Pancreas (tissue), 10 donors: ENCODE data around the gene APOL2. TPM values are rescaled to one million over a fixed set of nuclear protein-coding genes. Genes with fewer than 3 reads are reported as not detected.

Experiments used
- ATAC-seq, 4 donors: fragments of 200-7000 bp; cut with Tn5 transposase; one replicate each; pipeline versions ENCODE4 v1.8.0 to v1.9.1; 2020; ENCODE audit warnings: mild to moderate bottlenecking in 4 of 4, moderate library complexity in 4 of 4
- DNase-seq, 6 donors: peaks; one replicate each; pipeline ENCODE4 v3.0.0-alpha.2; 2020
- FAIRE-seq: peaks from 2 replicates; lab custom pipeline; 2012; peaks lifted over from hg19 to GRCh38; lab: Jason Lieb, UNC
- H3K27ac ChIP-seq, 4 donors: fragments of 200-600 bp; sonication (generic); 1 replicate in 3 of 4; 2 replicates in 1 of 4; pipeline versions ENCODE4 v1.5.0 to v1.8.0; 2020
- H3K27me3 ChIP-seq, 4 donors: fragments of 200-600 bp; one replicate each; pipeline ENCODE4 v1.8.0; 2021
- H3K36me3 ChIP-seq, 3 donors: fragments of 200-600 bp; sonication (generic) in 1 of 3; one replicate each; pipeline versions ENCODE4 v1.5.0 to v1.8.0; 2020 to 2021
- H3K4me1 ChIP-seq, 3 donors: fragments of 200-600 bp; one replicate each; pipeline ENCODE4 v1.8.0; 2021
- H3K4me3 ChIP-seq, 4 donors: fragments of 200-600 bp; sonication (generic) in 2 of 4; one replicate each; pipeline versions ENCODE4 v1.5.0 to v1.8.0; 2020 to 2021
- H3K9me3 ChIP-seq, 4 donors: fragments of 200-600 bp; one replicate each; pipeline ENCODE4 v1.8.0; 2021
- CTCF ChIP-seq, 4 donors: fragments of 200-600 bp; sonication (generic) in 3 of 4; IDR thresholded peaks; one replicate each; pipeline versions ENCODE4 v1.5.0 to v1.8.0; 2021; ENCODE audit warnings: antibody characterized with exemption in 4 of 4
- WGBS, 2 donors: extraction: QIAGEN DNeasy Blood & Tissue Kit; methylation state at CpG; one replicate each; pipeline ENCODE4 v1.1.7; 2013; 5-methylcytosine and 5-hydroxymethylcytosine counted together
- intact Hi-C, 3 donors: fragments of 100-400 bp; cut with DNase I; formaldehyde crosslinking; loops; one replicate each; pipeline versions ENCODE4 v1.11.1 to v1.14.2; 2022
- polyA plus RNA-seq, 2 donors: library from polyadenylated mRNA; stranded (reverse); fragments of 200-250 nt; gene quantifications; one replicate each; pipeline ENCODE4 v1.2.3, GENCODE V29; 2013
- total RNA-seq, 6 donors: library from RNA; stranded (reverse); fragmentation: NEBNext Ultra II Directional in 4 of 6; extraction: Animal tissue kit (Norgen Biotek cat#: 25700) in 4 of 6; gene quantifications; one replicate each; pipeline versions ENCODE4 v1.2.1 to v1.2.4, GENCODE V29; 2021 to 2023
- donor health status: healthy with polysubstance abuse.
- donor health status: DM: no; HTN: no; CAD: no; lungs with moderate emphysema.
- donor health status: DM: no; HTN: no; CAD: no.
- donor health status: control.
- donor health status: control.
- donor health status: Bipolar disorder and iron deficiency.
- donor health status: DM: yes; HTN: yes; CAD: no.
- donor health status: DM: no; HTN: no; CAD: no.
- donor health status: DM: no; HTN: no; CAD: no.
- donor health status: DM: yes; HTN: yes; CAD: no.

APOL2 gene
- total and polyA plus RNA-seq, 8 donors: 6.3 to 23.4 (median 16.5) TPM

DNA sequence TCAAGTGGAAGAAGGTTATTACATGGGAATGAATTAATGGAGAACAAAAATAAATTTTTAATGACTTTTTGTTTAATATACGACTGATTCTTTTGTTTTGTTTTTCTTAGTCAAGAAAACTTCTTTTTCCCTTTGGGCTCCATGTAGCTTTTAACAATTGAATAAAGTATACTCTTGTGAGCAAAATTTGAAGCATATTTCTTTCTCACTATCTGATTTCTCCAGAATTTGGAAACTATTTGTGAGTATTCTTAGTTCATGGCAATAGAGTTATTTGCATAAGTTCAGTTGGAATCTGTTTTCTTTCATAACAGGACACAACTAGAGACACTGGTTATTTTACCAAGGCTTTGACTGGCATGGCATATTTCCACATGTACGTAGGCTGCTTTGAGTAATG lies 9.8 kb upstream of the APOL2 start:
- TF ChIP-seq CTCF (IDR thresholded peaks at IDR 0.05): no peak
- Histone ChIP-seq H3K9me3 (no peaks in the 10 kb centered on the region), H3K27me3 (no peaks in the 10 kb centered on the region), H3K36me3 (no peaks in the 10 kb centered on the region), H3K4me3 (no peak overlapping the region), H3K4me1 (no peaks in the 10 kb centered on the region), H3K27ac (no peak overlapping the region)
- intact Hi-C loops: no loop called here
- FAIRE-seq (no peak), ATAC-seq (no peak), DNase-seq (no peak)
- 85 to 93% methylated on average over 2 of the region's 2 CpGs for WGBS, 2 donors

GRCh38 chr22:36247955-36248354 lies 8.6 kb upstream of the APOL2 start:
- intact Hi-C loops: no loop called here
- Histone ChIP-seq H3K27ac (no peak overlapping the region), H3K36me3 (no peaks in the 10 kb centered on the region), H3K9me3 (no peaks in the 10 kb centered on the region), H3K4me1 (no peaks in the 10 kb centered on the region), H3K4me3 (no peak overlapping the region), H3K27me3 (no peaks in the 10 kb centered on the region)
- no peak for ATAC-seq
- WGBS, 2 donors: 69 to 73% methylated on average over 5 of the region's 5 CpGs
- DNase-seq: no peak
- no peak for TF ChIP-seq CTCF (IDR thresholded peaks at IDR 0.05)
- FAIRE-seq: no peak

DNA sequence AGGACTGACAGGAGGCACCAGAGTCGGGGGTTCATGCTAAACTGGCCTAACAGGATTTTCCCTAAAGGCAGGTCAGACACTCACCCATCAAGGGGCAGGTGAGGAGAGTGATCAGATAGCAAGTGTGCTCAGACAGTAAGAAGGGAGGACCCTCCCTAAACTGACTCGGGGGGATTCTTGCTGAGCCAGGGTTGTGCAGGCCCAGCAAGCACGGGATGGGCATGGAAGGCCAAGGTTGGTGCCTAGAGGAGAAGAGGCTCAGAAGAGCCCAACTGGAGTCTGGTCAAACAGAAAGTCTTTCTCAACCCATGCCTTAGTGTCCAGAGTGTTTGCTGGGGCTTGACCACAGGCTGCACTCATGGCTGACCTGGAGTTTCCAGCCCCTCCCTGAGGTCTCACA lies 7.4 kb upstream of the APOL2 start:
- no peak overlapping the region for H3K4me3 ChIP-seq
- DNase-seq (no peak), FAIRE-seq (no peak), ATAC-seq (no peak)
- H3K27ac ChIP-seq: no peak overlapping the region
- H3K4me1 ChIP-seq: no peaks in the 10 kb centered on the region
- TF ChIP-seq CTCF (IDR thresholded peaks at IDR 0.05): no peak
- intact Hi-C loops: no loop called here
- H3K9me3 ChIP-seq: no peaks in the 10 kb centered on the region
- H3K36me3 ChIP-seq: no peaks in the 10 kb centered on the region
- WGBS, 2 donors: 59 to 63% methylated on average over 3 of the region's 3 CpGs
- no peaks in the 10 kb centered on the region for H3K27me3 ChIP-seq

- Histone ChIP-seq H3K27ac (no peak overlapping the region), H3K4me1 (no peaks in the 10 kb centered on the region), H3K36me3 (no peaks in the 10 kb centered on the region), H3K27me3 (no peaks in the 10 kb centered on the region), H3K4me3 (no peak overlapping the region), H3K9me3 (no peaks in the 10 kb centered on the region)
- 56 to 63% methylated on average over 4 of the region's 4 CpGs for WGBS, 2 donors
- no peak for ATAC-seq
- DNase-seq: no peak
- no peak for TF ChIP-seq CTCF (IDR thresholded peaks at IDR 0.05)
- no peak for FAIRE-seq
- intact Hi-C loops: no loop called here
These were observed 6.6 kb upstream of the APOL2 start for GRCh38 chr22:36245805-36246356.

- 79 to 92% methylated on average over 5 of the region's 5 CpGs for WGBS, 2 donors
- Histone ChIP-seq H3K27ac (no peak overlapping the region), H3K4me1 (no peaks in the 10 kb centered on the region), H3K27me3 (no peaks in the 10 kb centered on the region), H3K4me3 (no peak overlapping the region), H3K9me3 (no peaks in the 10 kb centered on the region), H3K36me3 (no peaks in the 10 kb centered on the region)
- ATAC-seq (peak in 3 of 4 donors; percentile 12 to 39 (median 20)), FAIRE-seq (no peak), DNase-seq (no peak)
- TF ChIP-seq CTCF (IDR thresholded peaks at IDR 0.05): no peak
- intact Hi-C loops: no loop called here
These were observed 5.4 kb upstream of the APOL2 start for GRCh38 chr22:36244522-36245391.
